Measurements from ENCODE around the gene CASP8AP2.
"Not testable (repeated sequence)": the region's sequence is repeated elsewhere in the genome, so short reads cannot be mapped to it uniquely, and the experiment has no call there.

The CASP8AP2 gene

GRCh38 chr6:89890845-89891528, 61.3 kb downstream of the CASP8AP2 start:
- not testable (repeated sequence) for DNase-seq

DNA sequence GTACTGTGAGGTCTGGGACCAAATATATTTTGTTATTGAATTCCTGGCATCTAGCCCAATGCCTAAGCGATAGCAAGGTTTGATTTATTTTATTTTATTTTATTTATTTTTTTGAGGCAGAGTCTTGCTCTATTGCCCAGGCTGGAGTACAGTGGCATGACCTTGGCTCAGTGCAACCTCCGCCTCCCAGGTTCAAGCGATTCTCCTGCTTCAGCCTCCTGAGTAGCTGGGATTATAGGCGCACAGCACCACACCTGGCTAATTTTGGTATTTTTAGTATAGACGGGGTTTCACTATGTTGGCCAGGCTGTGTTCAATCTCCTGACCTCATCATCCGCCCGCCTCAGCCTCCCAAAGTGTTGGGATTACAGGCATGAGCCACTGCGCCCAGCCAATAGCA, 62.9 kb downstream of the CASP8AP2 start:
- DNase-seq, result not testable (repeated sequence)

DNA sequence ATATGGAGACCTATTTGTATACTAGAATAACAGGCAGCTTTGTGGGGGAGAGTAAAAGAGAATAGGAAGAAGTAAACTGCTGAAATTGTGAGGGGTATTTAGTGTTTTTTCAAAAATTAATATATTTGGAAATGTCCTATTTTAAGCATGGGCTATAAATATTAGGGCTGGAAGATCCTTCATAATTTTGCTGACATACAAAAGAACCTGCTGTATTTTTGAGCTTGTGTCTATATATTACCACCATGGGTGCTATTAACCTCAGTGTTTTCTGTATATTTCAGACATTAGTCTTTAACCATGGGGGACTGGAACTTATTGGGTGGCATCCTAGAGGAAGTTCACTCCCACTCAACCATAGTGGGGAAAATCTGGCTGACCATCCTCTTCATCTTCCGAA, 64.5 kb downstream of the CASP8AP2 start, which contains the start of gene GJA10:
Gene GJA10, plus strand, starts transcription at position 301 of the 400 bp plus-strand sequence. Its CDS starts 0 bp downstream, at position 301.
- no peak for DNase-seq

GRCh38 chr6:89895276-89895874, 65.7 kb downstream of the CASP8AP2 start:
- DNase-seq, result no peak

DNA sequence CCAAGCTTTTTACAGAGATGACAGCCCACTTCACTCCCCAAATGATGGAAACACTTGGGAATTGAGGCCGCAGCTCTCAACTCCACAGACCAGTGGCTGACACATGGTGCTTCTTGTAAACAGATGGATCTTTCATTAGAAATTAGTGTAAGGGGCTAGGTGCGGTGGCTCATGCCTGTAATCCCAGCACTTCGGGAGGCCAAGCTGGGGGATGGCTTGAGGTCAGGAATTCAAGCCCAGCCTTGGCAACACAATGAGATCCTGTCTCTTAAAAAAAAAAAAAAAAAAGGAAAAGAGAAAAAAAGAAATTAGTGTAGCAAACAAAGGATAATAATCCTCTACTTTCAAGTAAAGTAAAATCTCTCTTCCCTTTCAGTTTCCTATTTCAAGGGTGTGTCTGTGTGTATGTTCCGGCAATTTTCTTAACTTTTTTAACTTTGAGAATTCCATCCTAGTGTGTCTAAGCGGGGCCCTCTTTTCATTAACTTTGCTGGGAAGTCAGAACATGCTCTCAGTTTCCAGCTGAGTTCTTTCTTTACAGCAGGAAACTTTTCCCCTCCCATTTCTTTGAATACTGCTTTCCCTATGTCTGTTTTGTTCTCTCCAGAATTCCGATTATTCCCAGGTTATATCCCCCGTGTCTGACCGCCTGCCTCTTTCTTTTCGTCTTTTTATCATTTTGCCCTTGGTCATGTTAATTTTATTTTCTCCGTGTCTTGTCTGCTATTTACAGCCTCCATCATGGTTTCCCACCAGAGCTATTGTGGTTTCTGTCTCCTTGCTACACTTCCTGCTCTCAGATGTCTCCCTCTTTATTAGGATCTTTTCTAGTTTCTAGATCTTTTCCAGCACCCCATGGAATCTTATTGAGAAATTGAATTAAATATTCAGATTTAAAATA, 80.6 kb downstream of the CASP8AP2 start:
- not testable (repeated sequence) for DNase-seq

DNA sequence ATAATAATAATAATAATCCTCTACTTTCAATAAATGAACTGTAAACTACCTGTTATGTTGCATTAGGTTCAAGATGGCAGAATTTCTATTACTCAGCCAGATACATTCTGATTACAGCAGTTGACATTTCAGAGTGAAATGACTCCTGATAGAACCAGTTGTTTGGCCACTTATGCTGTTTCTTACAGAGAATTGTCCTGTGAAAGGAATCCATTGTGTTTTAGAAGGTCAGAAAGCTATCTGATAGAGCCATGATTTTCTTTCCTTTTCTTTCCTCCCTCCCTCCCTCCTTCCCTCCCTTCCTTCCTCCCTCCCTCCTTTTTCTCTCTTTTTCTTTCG, 81.2 kb downstream of the CASP8AP2 start:
- no peak for DNase-seq

- DNase-seq, result no peak
Observed at GRCh38 chr6:89916136-89916920, 86.6 kb downstream of the CASP8AP2 start.

DNA sequence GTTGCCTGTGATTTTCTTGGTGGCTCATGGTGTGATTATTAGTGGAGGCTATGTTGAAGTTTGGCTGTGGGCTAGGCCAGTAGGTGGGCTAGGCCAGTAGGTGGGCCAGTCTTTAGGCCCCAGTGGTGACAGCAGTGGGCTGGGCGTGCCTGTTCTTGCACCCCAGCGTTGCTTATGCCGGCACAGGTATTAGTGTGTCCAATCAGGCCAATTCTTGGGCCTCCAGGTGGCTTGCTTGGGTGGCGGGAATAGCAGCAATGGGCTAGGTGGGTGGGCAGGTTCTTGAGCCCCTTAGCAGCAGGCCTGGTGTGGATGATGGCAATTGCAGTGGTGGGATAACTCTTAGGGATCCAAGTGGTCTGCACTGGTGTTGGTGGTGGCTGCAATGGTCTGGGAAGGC, 87.5 kb downstream of the CASP8AP2 start:
- DNase-seq, result no peak

GRCh38 chr6:89917801-89918366, 88.2 kb downstream of the CASP8AP2 start:
- no peak for DNase-seq
